Limb (tissue), 2 donors: ENCODE data around the gene NR6A1.
A peak's percentile ranks its signal among the peaks of the same experiment; 100 is the strongest.

Experiments used
- DNase-seq, 2 donors: peaks; one replicate each; pipeline ENCODE4 v3.0.0-alpha.2; 2016; ENCODE audit errors: extremely low spot score in 2 of 2

Gene NR6A1

DNA sequence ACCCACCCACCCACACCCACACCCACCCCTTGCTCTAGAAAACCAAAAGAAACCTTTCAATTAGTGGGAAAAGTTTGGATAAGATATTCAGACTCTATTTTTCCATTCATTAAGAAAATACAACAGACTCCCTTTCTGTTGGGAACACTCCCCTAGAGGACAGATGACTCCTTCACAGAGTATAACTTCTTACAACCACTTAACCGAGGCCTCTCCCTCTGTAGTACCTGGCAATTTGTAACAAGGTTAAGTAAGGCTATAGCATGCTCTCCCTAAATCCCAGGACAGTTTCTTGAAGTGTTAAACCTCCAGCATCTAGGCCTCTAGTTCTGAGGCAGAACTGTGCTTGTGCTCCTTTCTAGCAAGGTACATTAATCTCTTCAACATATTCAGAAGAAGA, 188.0 kb downstream of the NR6A1 start:
- no peak for DNase-seq

GRCh38 chr9:124580186-124580585, 190.9 kb downstream of the NR6A1 start:
- no peak for DNase-seq

GRCh38 chr9:124576751-124577150, 194.4 kb downstream of the NR6A1 start:
- DNase-seq: no peak

GRCh38 chr9:124574534-124575375, 196.4 kb downstream of the NR6A1 start:
- no peak for DNase-seq

- no peak for DNase-seq
These were observed 200.0 kb downstream of the NR6A1 start for GRCh38 chr9:124570942-124571666.

DNA sequence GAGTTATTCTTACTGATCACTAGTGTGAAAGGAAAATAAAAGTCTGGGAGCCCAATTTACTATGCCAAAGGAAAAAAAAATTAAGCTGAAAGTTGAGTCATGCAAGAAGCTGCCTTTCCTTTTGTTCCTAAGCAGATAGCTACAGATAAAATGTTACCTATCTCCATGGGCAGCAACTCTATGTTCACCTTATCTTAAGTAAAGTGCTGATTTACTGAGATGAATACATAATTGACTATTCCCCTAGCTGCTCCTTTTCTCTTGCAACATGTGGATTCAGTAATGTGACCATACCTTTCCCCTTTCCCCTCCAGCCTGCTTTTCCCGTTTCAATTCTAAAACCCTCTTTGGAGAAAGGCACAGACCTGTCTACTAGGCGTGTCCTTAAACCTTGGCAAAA, 201.2 kb downstream of the NR6A1 start:
- DNase-seq: no peak

DNA sequence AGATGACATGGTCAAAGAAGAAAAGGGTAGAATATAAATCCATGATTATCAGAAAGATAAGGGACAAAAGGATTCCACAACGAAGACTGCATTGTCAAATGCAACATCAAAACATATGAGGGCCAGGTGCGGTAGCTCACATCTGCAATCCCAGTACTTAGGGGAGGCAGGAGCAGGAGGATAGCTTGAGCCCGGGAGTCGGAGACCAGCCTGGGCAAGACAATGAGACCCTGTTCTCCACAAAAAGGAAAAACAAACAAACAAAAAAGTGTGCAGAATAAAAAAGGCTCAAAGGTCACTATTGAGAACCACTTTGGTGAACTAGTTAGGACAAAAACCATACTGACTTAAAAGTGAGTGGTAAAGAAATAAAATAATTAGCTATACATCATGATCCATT, 203.7 kb downstream of the NR6A1 start:
- no peak for DNase-seq

- no peak for DNase-seq
These were observed 208.8 kb downstream of the NR6A1 start for GRCh38 chr9:124562328-124562727.

DNA sequence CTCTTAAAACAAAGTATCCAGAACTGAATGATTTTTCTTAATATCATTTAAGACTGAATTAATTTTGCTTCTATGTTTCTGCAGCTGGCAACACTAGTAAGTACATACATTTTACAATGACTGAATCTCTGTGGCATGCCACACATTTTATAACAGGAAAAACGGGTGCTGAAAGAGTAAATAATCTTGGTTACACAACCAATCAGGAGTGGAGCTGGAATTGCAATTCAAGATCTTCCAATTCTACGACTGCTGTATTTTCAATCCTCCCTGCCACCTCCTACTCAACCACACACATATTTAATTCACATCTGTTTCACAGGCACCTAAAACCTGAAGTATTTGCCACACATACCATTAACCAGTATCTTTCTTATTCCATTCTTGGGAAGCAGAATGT, 211.2 kb downstream of the NR6A1 start:
- DNase-seq: no peak

DNA sequence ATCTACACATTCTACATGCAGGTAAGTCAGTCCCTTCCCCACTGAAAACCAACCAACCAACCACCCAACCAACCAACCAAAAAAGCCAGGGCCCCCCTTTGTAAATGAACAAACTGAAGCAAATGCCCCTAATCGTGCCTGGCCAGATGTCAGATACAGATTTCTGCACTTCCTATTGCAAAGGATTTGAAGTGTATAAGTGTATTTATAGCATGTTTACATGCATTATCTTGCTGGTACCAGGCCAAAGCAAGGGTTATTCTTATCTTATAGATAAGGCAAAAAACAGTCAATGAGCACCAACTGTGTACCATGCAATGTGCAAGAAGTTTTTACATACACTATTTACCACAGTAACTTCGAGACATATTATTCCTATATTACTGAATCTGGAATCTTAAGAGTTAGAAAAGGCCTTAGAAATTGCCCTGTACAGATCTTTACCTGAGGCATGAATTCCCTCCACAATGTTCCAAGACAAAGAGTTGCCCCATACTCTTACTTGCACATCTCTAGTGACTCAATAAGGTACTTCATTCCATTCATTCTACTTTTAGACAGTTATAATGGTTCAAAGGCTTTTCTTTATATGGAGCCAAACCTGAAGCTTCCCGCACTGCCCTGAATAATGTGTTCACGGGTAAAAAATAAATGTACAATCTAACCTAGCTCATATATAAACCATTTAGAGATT, 212.2 kb downstream of the NR6A1 start:
- DNase-seq: no peak

- no peak for DNase-seq
These were observed 213.2 kb downstream of the NR6A1 start for GRCh38 chr9:124557895-124558294.

GRCh38 chr9:124555043-124555442, 216.1 kb downstream of the NR6A1 start:
- no peak for DNase-seq

DNA sequence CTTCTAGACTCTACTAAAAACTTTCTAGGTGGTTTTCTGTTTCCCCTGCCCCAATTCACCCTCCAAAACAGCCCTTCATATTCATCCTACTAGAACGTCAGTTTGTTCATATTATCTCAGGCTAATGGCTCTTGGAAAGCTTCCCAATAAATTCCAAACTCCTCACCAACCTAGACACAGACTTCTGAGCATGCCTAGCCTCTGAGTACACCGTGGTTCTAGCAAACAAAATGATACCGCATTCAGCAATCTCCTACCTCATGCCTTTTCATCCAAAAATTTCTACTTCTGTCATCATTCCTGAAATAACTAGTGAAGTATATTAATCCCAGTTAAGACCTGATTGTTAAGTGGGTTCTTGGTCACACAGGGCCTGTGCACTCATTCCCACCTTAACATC, 217.4 kb downstream of the NR6A1 start:
- DNase-seq: no peak

- no peak for DNase-seq
These were observed 218.9 kb downstream of the NR6A1 start for GRCh38 chr9:124552273-124552605.

GRCh38 chr9:124551472-124552272, 219.4 kb downstream of the NR6A1 start:
- peak; percentile 38 to 75 for DNase-seq

DNA sequence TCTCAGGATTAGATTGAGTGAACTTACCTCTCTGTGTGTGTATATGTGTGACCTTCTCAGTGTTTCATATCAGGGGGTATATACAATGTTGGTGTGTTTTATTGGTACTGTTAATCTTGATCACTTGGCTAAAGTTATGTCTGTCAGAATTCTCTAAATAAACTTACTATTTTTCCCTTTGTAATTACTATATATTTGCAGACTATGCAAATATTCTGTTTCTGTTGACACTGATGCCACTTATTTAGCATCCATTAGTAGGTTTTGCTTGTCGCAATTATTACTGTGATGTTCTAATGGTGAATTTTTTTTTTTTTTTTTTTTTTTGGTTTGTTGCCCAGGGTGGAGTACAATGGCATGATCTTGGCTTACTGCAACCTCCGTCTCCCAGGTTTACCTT, 221.0 kb downstream of the NR6A1 start:
- DNase-seq: no peak

DNA sequence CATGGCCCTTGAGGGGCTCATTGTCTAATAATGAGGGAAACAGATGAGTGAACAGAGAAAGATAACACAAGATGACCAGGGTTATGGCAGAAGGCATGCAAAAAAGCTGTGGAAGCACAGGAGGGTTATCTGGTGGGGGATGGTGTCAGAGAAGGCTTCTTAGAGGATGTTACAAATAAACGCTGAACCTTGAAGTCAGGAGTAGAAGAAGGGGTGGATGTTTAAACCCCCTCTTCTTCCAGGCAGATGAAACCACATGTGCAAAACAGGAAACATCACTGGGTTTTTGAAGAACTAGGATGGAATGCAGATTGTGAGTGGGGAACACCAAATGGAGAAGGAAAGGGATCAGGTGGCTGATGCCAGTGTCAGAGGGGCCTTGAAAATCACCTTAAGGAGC, 222.1 kb downstream of the NR6A1 start:
- DNase-seq: no peak

DNA sequence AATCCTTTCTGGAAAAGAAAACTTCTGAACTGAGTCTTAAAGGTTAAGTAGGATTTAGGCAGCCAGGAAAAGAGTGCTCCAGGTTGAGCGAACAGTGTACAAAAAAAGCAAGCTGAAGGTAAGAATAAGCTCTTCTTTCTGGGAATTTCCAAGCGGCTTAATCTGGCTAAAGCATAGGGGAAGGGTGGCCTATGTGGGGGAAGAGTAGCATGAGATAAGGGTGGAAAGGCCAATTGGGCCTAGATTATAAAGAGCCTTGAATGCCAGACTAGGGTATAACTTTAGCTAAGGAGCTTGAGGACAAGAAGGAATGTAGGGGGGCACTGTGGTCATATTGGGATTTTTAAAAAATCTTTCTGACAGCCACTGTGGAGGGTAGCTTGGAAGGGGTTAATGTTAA, 226.6 kb downstream of the NR6A1 start:
- DNase-seq: no peak

GRCh38 chr9:124541824-124542223, 229.3 kb downstream of the NR6A1 start:
- no peak for DNase-seq

DNA sequence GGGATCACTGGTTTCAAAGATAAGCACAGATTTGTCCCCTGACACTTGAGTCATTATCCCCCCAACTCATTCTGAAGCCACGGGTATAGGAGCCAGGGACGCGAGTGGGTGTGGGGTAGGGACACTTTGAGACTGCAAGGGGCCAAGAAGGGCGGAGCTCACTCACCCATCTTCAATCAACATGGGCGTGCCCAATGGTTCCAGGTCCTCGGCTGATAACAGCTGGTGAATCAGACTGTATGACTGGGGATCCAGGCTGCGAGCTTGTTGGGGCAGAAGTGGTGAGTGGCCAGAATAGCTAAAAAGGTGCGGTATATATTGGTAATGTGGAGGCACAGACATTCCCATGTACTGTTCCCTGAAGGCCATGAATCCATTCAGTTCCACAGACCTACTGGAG, 233.2 kb downstream of the NR6A1 start:
- no peak for DNase-seq

- DNase-seq: no peak
These were observed 235.3 kb downstream of the NR6A1 start for GRCh38 chr9:124535846-124536245.

- no peak for DNase-seq
These were observed 238.2 kb downstream of the NR6A1 start for GRCh38 chr9:124532897-124533296.
